H1 (cell line): ENCODE results near the gene ZNF407. TPM values are rescaled to one million over a fixed set of nuclear protein-coding genes. Genes with fewer than 3 reads are reported as not detected.

Experiments
- CTCF ChIA-PET: fragments of 300-600 bp; sonication (Branson Sonifier 250); formaldehyde crosslinking; loops from one replicate; lab custom pipeline; 2021; ENCODE audit not compliant: partially characterized antibody; lab: Charles Lee
- POLR2A ChIA-PET: fragments of 300-600 bp; sonication (Branson Sonifier 250); formaldehyde crosslinking; loops from one replicate; lab custom pipeline; 2021; ENCODE audit warnings: inconsistent platforms; ENCODE audit not compliant: partially characterized antibody; lab: Charles Lee
- DNase-seq, 2 experiments: peaks; one replicate each; pipeline versions ENCODE4 v3.0.0 to v3.0.0-alpha.2; 2010 to 2022; ENCODE audit warnings: low spot score in 2 of 2, low read depth in 1 of 2, mixed read lengths in 1 of 2
- FAIRE-seq: peaks from 2 replicates; lab custom pipeline; 2011; peaks lifted over from hg19 to GRCh38; lab: Jason Lieb, UNC
- H2AFZ ChIP-seq: 2 replicates; pipeline ENCODE4 v1.8.1; 2012; ENCODE audit warnings: low read length, inconsistent platforms
- H2AK5ac ChIP-seq: 2 replicates; pipeline ENCODE4 v1.6.1; 2013; ENCODE audit warnings: low read depth, low read length
- H2BK120ac ChIP-seq: replicated peaks from 2 replicates; pipeline ENCODE3; 2013; ENCODE audit warnings: low read depth, low read length, inconsistent platforms
- H2BK12ac ChIP-seq: 2 replicates; pipeline ENCODE4 v1.6.1; 2013; ENCODE audit warnings: low read depth, low read length
- H2BK15ac ChIP-seq: 2 replicates; pipeline ENCODE4 v1.6.1; 2013; ENCODE audit warnings: low read length
- H2BK20ac ChIP-seq: 2 replicates; pipeline ENCODE4 v1.6.1; 2013; ENCODE audit warnings: low read length
- H2BK5ac ChIP-seq: 2 replicates; pipeline ENCODE4 v1.6.1; 2013; ENCODE audit warnings: low read depth, low read length
- H3K14ac ChIP-seq: 2 replicates; pipeline ENCODE4 v1.6.1; 2013; ENCODE audit warnings: inconsistent platforms; ENCODE audit not compliant: insufficient read length
- H3K18ac ChIP-seq: 2 replicates; pipeline ENCODE4 v1.6.1; 2013; ENCODE audit warnings: low read length; ENCODE audit errors: extremely low read depth
- H3K23ac ChIP-seq: 2 replicates; pipeline ENCODE4 v1.6.1; 2013; ENCODE audit warnings: inconsistent platforms; ENCODE audit not compliant: insufficient read length
- H3K23me2 ChIP-seq: 2 replicates; pipeline ENCODE4 v1.6.1; 2013; ENCODE audit warnings: low read depth, low read length
- H3K27ac ChIP-seq: 2 replicates; pipeline ENCODE4 v1.6.1; 2011; ENCODE audit warnings: low read depth, low read length, inconsistent platforms
- H3K27me3 ChIP-seq, 4 experiments: replicated peaks in 1 of 4; 1 replicate in 1 of 4; 2 replicates in 3 of 4; pipeline versions ENCODE4 v1.6.1 to v1.8.1; 2011 to 2013; ENCODE audit warnings: low read length in 3 of 4, mild to moderate bottlenecking in 3 of 4, inconsistent platforms in 2 of 4, mixed read lengths in 2 of 4, moderate library complexity in 1 of 4; ENCODE audit not compliant: control insufficient read depth in 3 of 4, insufficient read depth in 3 of 4; ENCODE audit errors: extremely low read depth in 1 of 4
- H3K36me3 ChIP-seq, 4 experiments: 2 replicates each; pipeline versions ENCODE4 v1.6.1 to v1.8.1; 2011 to 2013; ENCODE audit warnings: mild to moderate bottlenecking in 4 of 4, low read length in 3 of 4, moderate library complexity in 2 of 4, control low read depth in 1 of 4, inconsistent platforms in 1 of 4; ENCODE audit not compliant: insufficient read depth in 4 of 4, control insufficient read depth in 2 of 4
- H3K4ac ChIP-seq: replicated peaks from 2 replicates; pipeline ENCODE3; 2013; ENCODE audit warnings: low read length, low read depth, mixed read lengths, inconsistent platforms; ENCODE audit not compliant: insufficient read length
- H3K4me1 ChIP-seq, 4 experiments: replicated peaks in 1 of 4; 1 replicate in 1 of 4; 2 replicates in 3 of 4; pipeline versions ENCODE4 v1.6.1 to v1.8.1; 2011 to 2013; ENCODE audit warnings: low read length in 3 of 4, inconsistent platforms in 2 of 4, mixed read lengths in 1 of 4; ENCODE audit not compliant: insufficient read depth in 4 of 4, control insufficient read depth in 3 of 4
- H3K4me2 ChIP-seq, 2 experiments: 2 replicates each; pipeline versions ENCODE4 v1.6.1 to v1.8.1; 2011 to 2013; ENCODE audit warnings: low read depth in 2 of 2, low read length in 2 of 2, control low read depth in 1 of 2, inconsistent platforms in 1 of 2, mild to moderate bottlenecking in 1 of 2; ENCODE audit not compliant: insufficient read depth in 1 of 2
- H3K4me3 ChIP-seq, 4 experiments: fragments of 200-600, 300-600 bp in 1 of 4; sonication (generic), shearing (Covaris generic), sonication (Bioruptor Twin) in 1 of 4; 2 replicates each; pipeline versions ENCODE4 v1.5.1 to v1.8.1; 2011 to 2016; ENCODE audit warnings: low read length in 4 of 4, low read depth in 3 of 4, control low read depth in 2 of 4, inconsistent platforms in 2 of 4, mild to moderate bottlenecking in 2 of 4, mixed read lengths in 1 of 4, moderate library complexity in 1 of 4; ENCODE audit not compliant: insufficient read depth in 2 of 4; ENCODE audit errors: extremely low read depth in 1 of 4
- H3K56ac ChIP-seq: replicated peaks from 2 replicates; pipeline ENCODE3; 2013; ENCODE audit warnings: low read depth, mild to moderate bottlenecking, mixed read lengths, low read length, inconsistent platforms; ENCODE audit not compliant: insufficient read length
- H3K79me1 ChIP-seq: 2 replicates; pipeline ENCODE4 v1.6.1; 2013; ENCODE audit warnings: low read depth, low read length, control low read depth
- H3K79me2 ChIP-seq, 2 experiments: 2 replicates each; pipeline versions ENCODE4 v1.6.1 to v1.8.1; 2012 to 2013; ENCODE audit warnings: low read length in 2 of 2, mild to moderate bottlenecking in 2 of 2, inconsistent platforms in 1 of 2; ENCODE audit not compliant: insufficient read depth in 2 of 2, control insufficient read depth in 1 of 2
- H3K9ac ChIP-seq, 4 experiments: replicated peaks in 1 of 4; 1 replicate in 1 of 4; 2 replicates in 3 of 4; pipeline versions ENCODE4 v1.6.1 to v1.8.1; 2011 to 2013; ENCODE audit warnings: low read depth in 3 of 4, low read length in 3 of 4, control low read depth in 2 of 4, mild to moderate bottlenecking in 2 of 4, moderate library complexity in 2 of 4, inconsistent platforms in 1 of 4; ENCODE audit errors: extremely low read depth in 1 of 4
- H3K9me3 ChIP-seq, 2 experiments: 2 replicates each; pipeline versions ENCODE4 v1.6.1 to v1.8.1; 2012 to 2013; ENCODE audit warnings: mild to moderate bottlenecking in 2 of 2, moderate library complexity in 2 of 2, control low read depth in 1 of 2, inconsistent platforms in 1 of 2, low read depth in 1 of 2, low read length in 1 of 2, mixed read lengths in 1 of 2; ENCODE audit not compliant: insufficient read depth in 2 of 2
- H4K20me1 ChIP-seq, 2 experiments: replicated peaks in 1 of 2; 2 replicates each; pipeline versions ENCODE3 to v1.8.1; 2011 to 2013; ENCODE audit warnings: inconsistent platforms in 2 of 2, low read length in 2 of 2, mild to moderate bottlenecking in 1 of 2; ENCODE audit not compliant: insufficient read depth in 2 of 2, control insufficient read depth in 1 of 2
- H4K5ac ChIP-seq: 2 replicates; pipeline ENCODE4 v1.6.1; 2013; ENCODE audit warnings: low read length, low read depth, mixed read lengths, inconsistent platforms; ENCODE audit not compliant: insufficient read length
- H4K8ac ChIP-seq: 2 replicates; pipeline ENCODE4 v1.8.0; 2013; ENCODE audit warnings: mild to moderate bottlenecking, moderate library complexity, low read length, inconsistent platforms; ENCODE audit not compliant: insufficient read depth; ENCODE audit errors: extremely low read depth
- H4K91ac ChIP-seq: replicated peaks from 2 replicates; pipeline ENCODE3; 2013; ENCODE audit warnings: low read length, mixed read lengths, inconsistent platforms; ENCODE audit not compliant: insufficient read length
- FOSL1 ChIP-seq: IDR thresholded peaks from 2 replicates; pipeline ENCODE4 v1.6.1; 2011; ENCODE audit warnings: mild to moderate bottlenecking, low read depth, low read length, moderate library complexity; ENCODE audit not compliant: insufficient read depth
- GTF2F1 ChIP-seq: IDR thresholded peaks from 2 replicates; pipeline ENCODE4 v1.6.1; 2012; ENCODE audit warnings: low read depth, low read length, improper control_type of control experiment, borderline replicate concordance
- SAP30 ChIP-seq: fragments of 300-600 bp; sonication (generic); IDR thresholded peaks from 2 replicates; pipeline ENCODE4 v1.7.1; 2012; ENCODE audit warnings: low read length, moderate library complexity, mild to moderate bottlenecking, inconsistent platforms; ENCODE audit not compliant: insufficient read depth, insufficient replicate concordance
- SIRT6 ChIP-seq: IDR thresholded peaks from one replicate; pipeline ENCODE4 v1.7.1; 2012; ENCODE audit warnings: low read length, inconsistent platforms
- SP1 ChIP-seq: IDR thresholded peaks from 2 replicates; pipeline ENCODE4 v1.6.1; 2011; ENCODE audit warnings: low read depth, low read length
- SP4 ChIP-seq: IDR thresholded peaks from 2 replicates; pipeline ENCODE4 v1.6.1; 2012; ENCODE audit warnings: low read length, inconsistent platforms
- SRF ChIP-seq: IDR thresholded peaks from 2 replicates; pipeline ENCODE4 v1.6.1; 2011; ENCODE audit warnings: mild to moderate bottlenecking, low read depth, low read length, moderate library complexity
- TAF1 ChIP-seq: IDR thresholded peaks from 2 replicates; pipeline ENCODE4 v1.6.1; 2011; ENCODE audit warnings: mild to moderate bottlenecking, low read depth, low read length
- WGBS, 2 experiments: shearing (Covaris generic) in 1 of 2; methylation state at CpG; one replicate each; pipeline versions ENCODE4 v1.1.6 to v1.1.7; 2013 to 2015; ENCODE audit warnings: low lambda C conversion rate in 2 of 2, mixed read lengths in 2 of 2, inconsistent platforms in 1 of 2, low coverage in 1 of 2, missing lambda C conversion rate in 1 of 2; ENCODE audit not compliant: insufficient replicate concordance in 2 of 2, insufficient coverage in 1 of 2, insufficient read length in 1 of 2; ENCODE audit errors: extremely low coverage in 1 of 2, missing lambda C conversion rate in 1 of 2; 5-methylcytosine and 5-hydroxymethylcytosine counted together
- polyA plus RNA-seq, 7 experiments: library from polyadenylated mRNA; depleted of rRNA in 3 of 7; stranded (reverse) in 5 of 7; unstranded in 2 of 7; fragments of >200 nt in 5 of 7; fragments of 200-250 nt in 2 of 7; gene quantifications; 1 replicate in 5 of 7; 2 replicates in 1 of 7; 4 replicates in 1 of 7; pipeline versions ENCODE4 v1.2.1 to v1.2.3, GENCODE V29; 2011 to 2013; ENCODE audit warnings: missing spikeins in 2 of 7, mixed read lengths in 2 of 7
- total RNA-seq: library from RNA; stranded (reverse); fragmentation: NEBNext Ultra II Directional; extraction: Animal tissue kit (Norgen Biotek cat#: 25700); gene quantifications from 2 replicates; pipeline ENCODE4 v1.2.1, GENCODE V29; 2021
- TF ChIP-seq, protein P1 (sequence below): IDR thresholded peaks from 2 replicates; pipeline ENCODE4 v1.6.1; 2012; ENCODE audit warnings: inconsistent platforms

ZNF407 gene
- total and polyA plus RNA-seq, 2 of the 8 experiments (the other 6 are each of a cell fraction or from before 2014, with no cell fraction given), result 1.5 to 6.8 TPM

DNA sequence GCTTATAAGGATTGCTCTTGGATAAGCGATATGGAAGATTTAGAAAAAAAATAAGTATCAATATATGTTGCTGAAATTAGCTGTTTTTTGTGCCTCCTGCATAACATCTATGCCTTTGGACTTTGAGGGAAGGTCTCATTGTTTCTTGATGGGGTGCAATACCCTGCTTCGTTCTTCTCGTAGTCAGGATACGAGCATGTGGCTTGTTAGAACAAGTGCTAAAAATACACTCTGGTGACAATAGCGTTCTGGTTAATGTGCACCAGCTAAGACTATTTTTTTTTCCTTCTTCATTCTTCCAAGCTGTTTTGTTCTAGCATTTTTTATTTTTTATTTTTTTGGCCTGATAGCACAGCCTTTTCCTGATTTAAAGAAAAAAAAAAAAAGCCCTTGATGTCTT lies 97.5 kb downstream of the ZNF407 start:
- H4K8ac ChIP-seq, result no peak overlapping the region
- no peak for FAIRE-seq

More for the DNA sequence above, 97.5 kb downstream of the ZNF407 start:
- H2BK15ac ChIP-seq, result no peak overlapping the region
- no peak overlapping the region for H2AK5ac ChIP-seq
- H3K18ac ChIP-seq, result no peak overlapping the region
- no peaks in the 10 kb centered on the region for H3K79me1 ChIP-seq
- no peak overlapping the region for H2BK20ac ChIP-seq
- TF ChIP-seq, protein P1, sequence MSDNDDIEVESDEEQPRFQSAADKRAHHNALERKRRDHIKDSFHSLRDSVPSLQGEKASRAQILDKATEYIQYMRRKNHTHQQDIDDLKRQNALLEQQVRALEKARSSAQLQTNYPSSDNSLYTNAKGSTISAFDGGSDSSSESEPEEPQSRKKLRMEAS, result no peak
- no peak for TF ChIP-seq TAF1
- no peak for TF ChIP-seq GTF2F1
- TF ChIP-seq SP1, result no peak
- no peak for TF ChIP-seq SAP30
- no peak for TF ChIP-seq SRF
- TF ChIP-seq SIRT6, result no peak
- no peak for TF ChIP-seq SP4
- TF ChIP-seq FOSL1, result no peak
- no peak overlapping the region for H4K5ac ChIP-seq
- H3K27me3 ChIP-seq, result no peaks in the 10 kb centered on the region
- no peak overlapping the region for H2BK120ac ChIP-seq
- CTCF ChIA-PET, result no interaction called here
- H3K27ac ChIP-seq, result no peak overlapping the region
- H3K9ac ChIP-seq, result no peak overlapping the region
- H3K23me2 ChIP-seq, result no peaks in the 10 kb centered on the region
- no peaks in the 10 kb centered on the region for H3K36me3 ChIP-seq
- no peak overlapping the region for H3K56ac ChIP-seq
- POLR2A ChIA-PET, result no interaction called here
- H3K23ac ChIP-seq, result no peak overlapping the region
- no peaks in the 10 kb centered on the region for H4K20me1 ChIP-seq
- H3K14ac ChIP-seq, result no peak overlapping the region
- peaks cover 0 to 3% (median 1%) of the 10 kb centered on the region in 4 experiments; a peak in 4 of 7 replicates for H3K4me1 ChIP-seq
- WGBS, 2 experiments, result 92% methylated on average over 5 of the region's 5 CpGs; no CpG with 5 or more reads in 1 of the 2 experiments
- H3K4ac ChIP-seq, result no peak overlapping the region
- no peaks in the 10 kb centered on the region for H3K79me2 ChIP-seq
- H3K4me2 ChIP-seq, result no peak overlapping the region
- no peak overlapping the region for H4K91ac ChIP-seq
- DNase-seq, result no peak
- no peaks in the 10 kb centered on the region for H3K9me3 ChIP-seq
- H2AFZ ChIP-seq, result no peak overlapping the region
- H2BK5ac ChIP-seq, result no peak overlapping the region
- no peak overlapping the region for H3K4me3 ChIP-seq
- H2BK12ac ChIP-seq, result no peak overlapping the region
